ENCODE results near the gene FBXO34. TPM values are rescaled to one million over a fixed set of nuclear protein-coding genes. Genes with fewer than 3 reads are reported as not detected.
"Not testable (repeated sequence)": the region's sequence is repeated elsewhere in the genome, so short reads cannot be mapped to it uniquely, and the experiment has no call there.

The FBXO34 gene
- polyA plus RNA-seq, 1 donor: 15.8 TPM

DNA sequence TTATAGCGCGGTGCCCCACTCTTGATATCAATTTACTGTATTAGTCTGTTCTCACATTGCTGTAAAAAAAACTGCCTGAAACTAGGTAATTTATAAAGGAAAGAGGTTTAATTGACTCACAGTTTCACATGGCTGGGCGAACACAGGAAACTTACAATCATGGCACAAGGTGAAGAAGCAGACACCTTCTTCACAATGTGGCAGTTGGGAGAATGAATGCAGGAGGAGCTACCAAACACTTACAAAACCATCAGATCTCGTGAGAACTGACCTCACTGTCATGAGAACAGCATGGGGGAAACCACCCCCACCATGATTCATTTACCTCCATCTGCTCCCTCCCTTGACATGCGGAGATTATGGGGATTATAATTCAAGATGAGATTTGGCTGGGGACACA is 42.3 kb downstream of the FBXO34 start:
- DNase-seq: no peak

- no peak for DNase-seq
Observed at GRCh38 chr14:55314449-55314848, 43.2 kb downstream of the FBXO34 start.

- no peak for DNase-seq
Observed at GRCh38 chr14:55316564-55316963, 45.3 kb downstream of the FBXO34 start.

DNA sequence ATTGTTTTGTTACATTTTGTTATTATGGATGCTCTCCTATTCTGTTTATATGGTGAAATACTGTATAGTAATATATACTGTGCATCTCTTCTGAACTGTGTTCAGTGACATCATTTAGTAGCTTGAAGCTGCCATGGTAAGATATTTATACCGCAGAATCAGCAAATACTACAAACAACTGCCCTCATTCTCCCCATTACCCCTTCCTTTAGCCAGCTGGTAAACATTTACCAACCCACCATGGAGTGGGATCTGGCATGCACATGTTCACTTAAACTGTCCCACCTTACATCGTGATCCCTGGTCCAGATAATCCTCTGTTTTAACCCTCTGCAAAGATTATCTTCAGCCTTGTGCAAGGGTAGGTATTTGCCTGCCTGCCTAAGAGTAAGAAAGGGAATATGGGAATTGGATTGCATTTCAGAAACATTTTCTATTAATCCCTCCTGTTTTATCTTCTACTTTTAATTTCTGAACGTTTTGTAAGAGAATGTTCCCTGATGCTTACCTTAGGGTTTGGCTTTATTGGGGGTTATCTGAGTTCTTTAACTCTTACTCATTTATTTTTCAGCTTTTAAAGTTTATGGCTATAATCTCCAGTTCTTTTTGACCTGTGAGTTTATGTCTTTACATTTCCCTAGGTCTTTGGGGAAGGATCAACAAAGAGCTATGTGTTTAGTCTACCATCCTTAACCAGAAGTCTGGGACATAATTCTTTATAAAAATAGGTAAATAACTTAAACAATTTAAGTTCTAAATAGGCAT is 46.5 kb downstream of the FBXO34 start:
- DNase-seq: no peak

- no peak for DNase-seq
Observed at GRCh38 chr14:55318694-55319093, 47.5 kb downstream of the FBXO34 start.

GRCh38 chr14:55323910-55324309 is 52.7 kb downstream of the FBXO34 start:
- DNase-seq: no peak

- DNase-seq: no peak
Observed at GRCh38 chr14:55324812-55325211, 53.6 kb downstream of the FBXO34 start.

DNA sequence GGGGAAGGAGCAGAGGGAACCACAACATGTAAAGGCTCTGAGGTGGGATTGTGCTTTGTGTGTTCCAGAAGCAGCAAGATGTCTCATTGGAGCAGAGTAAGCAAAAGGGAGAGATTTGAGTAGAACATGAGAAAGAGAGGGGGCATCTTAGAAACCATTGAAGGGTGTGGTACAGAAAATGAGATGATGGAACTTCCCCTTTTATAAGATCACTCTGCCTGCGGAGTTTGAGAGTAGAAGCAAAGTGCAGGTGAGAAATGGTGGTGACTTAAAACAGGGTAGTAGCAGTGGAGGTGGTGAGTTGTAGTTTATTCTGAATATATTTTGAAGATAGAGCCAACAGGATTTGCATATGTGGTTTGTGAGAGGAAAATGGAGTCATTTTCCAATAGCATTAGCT is 56.0 kb downstream of the FBXO34 start:
- no peak for DNase-seq

DNA sequence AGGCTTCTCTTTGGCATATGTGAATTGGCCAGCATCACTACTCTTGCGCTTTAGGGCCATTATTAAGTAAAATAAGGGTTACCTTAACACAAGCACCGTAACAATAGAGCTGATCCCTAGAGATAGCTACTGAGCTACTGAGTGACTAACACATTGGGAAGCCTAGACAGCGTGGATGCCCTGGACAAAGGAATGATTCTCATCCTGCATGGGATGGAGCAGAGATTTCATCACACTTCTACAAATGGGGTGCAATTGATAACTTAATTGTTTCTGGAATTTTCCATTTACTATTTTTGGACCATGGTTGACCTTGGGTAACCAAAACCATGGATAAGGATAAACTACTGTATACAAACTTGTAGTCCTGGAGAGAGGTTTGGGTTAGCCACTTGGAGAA is 57.1 kb downstream of the FBXO34 start:
- no peak for DNase-seq

DNA sequence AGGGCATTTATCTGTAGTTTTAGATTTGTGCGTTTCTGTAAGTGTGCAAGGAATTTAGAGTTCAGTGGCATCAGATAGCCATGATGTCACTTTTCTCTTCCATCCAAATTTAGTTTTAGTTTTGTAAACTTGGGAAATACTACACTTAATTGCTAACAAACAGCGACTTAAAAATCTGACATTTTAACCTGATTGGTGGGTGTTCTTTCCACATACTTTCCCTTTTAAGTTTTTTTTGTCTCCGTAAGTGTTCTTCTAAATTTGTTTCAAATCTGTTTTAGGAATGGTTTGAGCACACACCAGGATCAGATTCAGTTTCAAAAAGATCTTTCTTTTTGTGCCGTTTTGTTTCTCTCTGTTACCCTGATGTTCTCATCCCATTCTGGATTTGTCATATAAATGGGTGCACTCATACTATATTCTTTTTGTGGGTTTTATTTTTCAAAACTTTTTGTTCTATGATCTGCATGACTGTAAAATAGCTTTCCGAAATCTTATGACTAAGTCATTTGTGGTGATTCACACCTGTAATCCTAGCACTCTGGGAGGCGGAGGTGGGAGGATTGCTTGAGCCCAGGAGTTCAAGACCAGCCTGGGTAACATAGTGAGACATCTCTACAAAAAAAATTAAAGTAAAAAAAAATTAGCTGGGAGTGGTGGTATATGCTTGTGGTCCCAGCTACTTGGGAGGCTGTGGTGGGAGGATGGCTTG is 58.9 kb downstream of the FBXO34 start:
- DNase-seq: peak; percentile 18

GRCh38 chr14:55332654-55333570 is 61.7 kb downstream of the FBXO34 start:
- DNase-seq: no peak

GRCh38 chr14:55333711-55334485 is 62.7 kb downstream of the FBXO34 start:
- no peak for DNase-seq

GRCh38 chr14:55336162-55336561 is 64.9 kb downstream of the FBXO34 start:
- DNase-seq: no peak

- no peak for DNase-seq
Observed at GRCh38 chr14:55336691-55337090, 65.5 kb downstream of the FBXO34 start.

DNA sequence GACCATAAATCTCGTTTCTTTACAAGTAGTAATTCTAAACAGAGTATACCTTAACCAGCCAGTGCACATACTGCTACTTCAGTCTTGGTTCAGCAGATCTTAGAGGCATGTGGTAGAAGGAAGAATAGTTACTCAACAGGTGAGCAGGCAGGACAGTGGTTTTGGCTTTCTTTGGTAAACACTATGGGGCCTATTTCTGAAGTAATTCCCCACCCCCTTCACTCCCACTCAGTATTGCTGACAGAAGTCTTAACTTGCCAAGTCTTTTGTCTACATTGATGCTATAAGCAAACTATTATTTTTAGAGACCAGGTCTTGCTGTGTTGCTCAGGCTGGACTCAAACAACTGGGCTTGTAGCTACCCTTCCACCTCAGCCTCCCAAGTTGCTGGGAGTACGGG is 68.5 kb downstream of the FBXO34 start:
- DNase-seq: no peak

DNA sequence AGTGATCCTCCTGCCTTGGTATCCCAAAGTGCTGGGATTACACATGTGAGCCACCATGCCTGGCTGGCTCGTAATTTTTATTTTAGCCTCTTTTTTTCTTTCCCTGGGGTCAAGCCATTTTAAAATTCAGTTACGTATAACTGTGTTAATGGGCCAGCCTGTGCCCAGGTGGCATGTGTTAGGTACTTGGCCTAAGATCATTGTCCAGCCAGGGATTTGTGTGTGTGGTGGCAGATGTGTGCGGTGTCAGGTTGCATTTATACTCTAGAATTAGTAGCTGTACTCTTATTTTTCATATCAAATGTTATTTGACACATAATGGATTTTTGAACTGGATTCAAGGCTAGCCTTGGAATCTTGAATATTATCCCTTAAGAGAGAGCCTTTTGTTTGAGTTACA is 69.3 kb downstream of the FBXO34 start:
- no peak for DNase-seq

DNA sequence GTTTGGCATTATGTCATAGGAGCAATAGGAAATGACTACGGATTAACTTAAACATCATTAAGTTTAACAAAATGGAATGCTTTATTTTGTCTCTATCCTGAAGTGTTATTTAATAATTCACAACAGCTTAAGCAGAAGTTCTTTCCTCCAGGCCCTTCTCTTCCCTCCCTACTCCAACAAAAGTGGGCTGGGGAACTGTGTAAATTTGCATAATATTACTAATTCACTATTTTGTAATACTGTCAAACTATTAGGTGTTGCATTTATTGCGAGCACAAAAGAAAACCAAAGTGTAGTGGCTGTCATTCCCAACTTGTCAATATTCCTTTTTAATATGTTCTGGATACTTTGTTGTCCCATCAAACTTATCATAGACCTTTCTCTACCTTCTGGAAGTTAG is 70.6 kb downstream of the FBXO34 start:
- no peak for DNase-seq

DNA sequence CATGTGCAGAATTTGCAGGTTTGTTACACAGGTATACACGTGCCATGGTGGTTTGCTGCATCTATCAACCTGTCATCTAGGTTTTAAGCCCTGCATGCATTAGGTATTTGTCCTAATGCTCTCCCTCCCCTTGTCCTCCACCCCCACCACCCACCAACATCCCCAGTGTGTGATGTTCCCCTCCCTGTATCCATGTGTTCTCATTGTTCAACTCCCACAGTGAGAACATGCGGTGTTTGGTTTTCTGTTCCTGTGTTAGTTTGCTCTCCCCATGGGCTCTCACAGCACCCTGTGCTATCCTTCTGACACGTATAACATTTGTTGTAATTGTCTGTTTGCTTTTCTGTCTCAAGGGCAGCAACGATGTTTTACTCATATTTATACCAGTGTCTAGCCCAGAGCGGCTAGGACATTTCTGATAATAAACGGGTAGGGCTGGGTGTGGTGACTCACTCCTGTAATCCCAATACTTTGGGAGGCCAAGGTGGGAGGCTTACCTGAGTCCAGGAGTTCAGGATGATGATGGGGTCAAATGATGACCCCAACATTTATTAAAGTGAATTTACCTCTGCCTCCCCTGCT is 73.5 kb downstream of the FBXO34 start:
- not testable (repeated sequence) for DNase-seq

DNA sequence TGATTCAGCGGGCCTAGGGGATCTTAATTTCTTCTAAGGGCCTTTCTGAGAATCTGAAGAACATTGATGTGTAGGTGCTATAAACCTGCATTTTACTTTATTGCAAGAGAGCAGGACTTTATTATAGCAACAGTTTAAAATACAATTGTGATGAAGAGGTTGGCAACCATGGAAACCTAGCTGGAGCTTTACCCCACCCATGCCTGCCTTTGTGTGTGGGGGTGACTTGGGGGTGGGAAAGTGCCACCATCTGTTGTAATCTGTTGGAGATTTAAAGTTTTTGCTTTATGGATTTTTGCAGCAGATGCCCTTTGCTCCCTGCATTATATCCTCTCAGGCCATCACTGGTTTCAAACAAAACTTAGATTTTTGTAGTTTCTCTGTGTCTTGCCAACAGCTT is 75.8 kb downstream of the FBXO34 start:
- DNase-seq: no peak

DNA sequence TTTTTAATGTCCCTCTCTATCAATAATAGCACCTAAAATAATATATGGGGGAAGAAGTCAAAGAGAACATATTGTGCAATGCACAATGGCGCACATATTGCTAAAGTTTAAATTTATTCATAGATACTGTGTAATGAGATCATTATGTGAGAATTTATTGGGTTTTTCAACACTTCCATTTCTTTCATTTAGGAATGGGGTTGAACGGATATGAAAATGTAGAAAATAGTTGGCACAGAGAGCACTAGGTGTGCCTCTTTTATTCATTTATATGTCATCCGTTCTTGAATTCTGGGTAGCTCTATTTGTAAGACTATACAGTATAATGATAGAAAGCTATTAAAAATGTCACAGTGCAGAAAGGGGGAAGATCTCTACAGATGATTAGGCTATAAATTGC is 76.5 kb downstream of the FBXO34 start:
- DNase-seq: no peak

DNA sequence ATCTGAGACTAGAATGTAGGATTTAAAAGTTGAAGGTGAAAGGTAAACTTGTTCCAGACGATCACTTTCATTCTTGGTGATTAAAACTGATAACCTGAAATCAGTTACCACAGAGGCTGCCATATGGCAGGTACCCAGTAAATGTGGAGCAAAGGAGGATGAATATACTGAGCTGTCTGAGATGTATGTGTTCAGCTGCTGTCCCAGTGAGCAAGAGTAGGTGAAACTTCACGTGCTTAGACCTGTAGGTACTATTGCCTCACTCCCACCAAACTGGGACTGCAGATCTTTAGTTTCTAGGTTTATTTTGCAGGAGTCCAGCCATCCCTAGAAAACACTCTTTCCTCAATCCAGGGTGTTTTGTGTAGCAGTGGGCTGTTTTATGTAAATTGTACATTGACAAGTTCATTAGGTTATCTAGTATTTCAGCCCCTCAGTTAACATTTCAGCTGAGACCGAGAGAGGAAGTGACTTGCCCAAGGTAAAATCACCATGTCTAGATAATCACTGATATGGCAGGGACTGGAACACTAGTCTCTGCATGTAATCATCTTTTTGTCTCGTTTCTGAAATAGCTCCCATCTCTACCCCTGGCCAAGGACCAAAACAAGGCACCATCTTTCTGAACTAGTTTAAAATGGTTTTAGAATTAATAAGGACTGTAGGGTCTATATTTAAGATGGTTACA is 77.7 kb downstream of the FBXO34 start:
- DNase-seq: no peak

All from hindlimb muscle (tissue), 1 donor.